Upper lobe of left lung (tissue), 6 donors: ENCODE data around the gene ARID1B. TPM values are rescaled to one million over a fixed set of nuclear protein-coding genes. Genes with fewer than 3 reads are reported as not detected.

ENCODE experiments used
- ATAC-seq, 2 donors: fragments of 200-7000 bp; cut with Tn5 transposase; one replicate each; pipeline ENCODE4 v1.9.1; 2022; ENCODE audit warnings: mild to moderate bottlenecking in 2 of 2, moderate library complexity in 2 of 2; ENCODE audit not compliant: low FRiP score in 2 of 2
- DNase-seq, 2 donors: peaks; one replicate each; pipeline ENCODE4 v3.0.0-alpha.2; 2019 to 2020
- H3K27ac ChIP-seq, 4 donors: fragments of 200-600 bp; sonication (generic); one replicate each; pipeline ENCODE4 v1.5.1; 2016 to 2019
- H3K27me3 ChIP-seq, 4 donors: fragments of 200-600 bp; sonication (generic); one replicate each; pipeline ENCODE4 v1.5.1; 2017 to 2019
- H3K36me3 ChIP-seq, 4 donors: fragments of 200-600 bp; sonication (generic); one replicate each; pipeline ENCODE4 v1.5.1; 2016 to 2019
- H3K4me1 ChIP-seq, 4 donors: fragments of 200-600 bp; sonication (generic); one replicate each; pipeline ENCODE4 v1.5.1; 2018 to 2019
- H3K4me3 ChIP-seq, 4 donors: fragments of 200-600 bp; sonication (generic); one replicate each; pipeline ENCODE4 v1.5.1; 2017 to 2019; ENCODE audit warnings: mild to moderate bottlenecking in 2 of 4, moderate library complexity in 1 of 4
- H3K9me3 ChIP-seq, 4 donors: fragments of 200-600 bp; sonication (generic); one replicate each; pipeline ENCODE4 v1.5.1; 2018 to 2019
- CTCF ChIP-seq, 6 experiments: fragments of 450-650 bp in 4 of 6; fragments of 200-600 bp in 2 of 6; sonication (generic) in 2 of 6; IDR thresholded peaks; one replicate each; pipeline ENCODE4 v1.5.1; 2016 to 2019; ENCODE audit warnings: antibody characterized with exemption in 6 of 6
- EP300 ChIP-seq, 4 donors: sonication (generic); formaldehyde crosslinking; IDR thresholded peaks; one replicate each; pipeline ENCODE4 v1.5.1; 2017; ENCODE audit warnings: antibody characterized with exemption in 4 of 4, control low read depth in 2 of 4
- POLR2A ChIP-seq, 4 donors: fragments of 450-650 bp; IDR thresholded peaks; one replicate each; pipeline ENCODE4 v1.5.1; 2016 to 2017; ENCODE audit warnings: antibody characterized with exemption in 4 of 4, mild to moderate bottlenecking in 2 of 4
- POLR2AphosphoS5 ChIP-seq, 2 donors: sonication (generic); formaldehyde crosslinking; IDR thresholded peaks; one replicate each; pipeline ENCODE4 v1.5.1; 2017; ENCODE audit warnings: antibody characterized with exemption in 2 of 2
- WGBS, 2 donors: methylation state at CpG; one replicate each; pipeline ENCODE4 v1.1.5; 2017 to 2018; 5-methylcytosine and 5-hydroxymethylcytosine counted together
- total RNA-seq, 6 donors: library from RNA; depleted of rRNA in 4 of 6; stranded (reverse); fragments of >200 nt in 4 of 6; gene quantifications; one replicate each; pipeline versions ENCODE4 v1.1.0 to v1.2.1, GENCODE V29; 2016 to 2021
- donor health status: DM: no; HTN: no; CAD: no; lungs with moderate emphysema.
- donor health status: DM: no; HTN: yes; CAD: no; lungs with severe emphysema.

The ARID1B gene
- total RNA-seq, 6 donors from 2014 or later = 66.4 to 168 (median 109) TPM

DNA sequence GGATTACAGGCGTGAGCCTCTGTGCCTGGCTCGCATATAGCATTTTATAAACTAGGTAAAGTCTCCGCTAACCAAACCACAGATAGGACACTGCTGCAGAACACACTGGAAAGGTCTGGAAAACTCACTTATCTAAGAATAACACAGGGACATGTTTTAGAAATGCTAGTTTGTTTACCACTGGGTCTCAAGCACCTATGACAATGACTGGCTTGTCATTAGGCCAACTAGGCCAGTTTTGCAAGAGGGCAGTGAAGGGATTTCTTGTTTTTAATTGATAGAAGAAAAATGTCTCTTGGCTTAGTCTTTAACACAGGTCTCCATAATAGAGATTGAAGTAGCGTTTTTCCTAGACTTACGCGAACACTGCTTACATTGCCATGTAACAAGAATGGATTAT lies 344.7 kb downstream of the ARID1B start:
- Histone ChIP-seq H3K4me3 (no peak overlapping the region), H3K27me3 (no peaks in the 10 kb centered on the region), H3K9me3 (no peaks in the 10 kb centered on the region), H3K4me1 (peaks cover 0 to 5% (median 2%) of the 10 kb centered on the region in 4 donors), H3K27ac (no peak overlapping the region), H3K36me3 (peaks cover 0 to 6% (median 0%) of the 10 kb centered on the region in 4 donors)
- TF ChIP-seq POLR2A (IDR thresholded peaks at IDR 0.05) = no peak
- WGBS, 2 donors = 87 to 94% methylated on average over 6 of the region's 6 CpGs
- no peak for DNase-seq
- no peak for ATAC-seq

DNA sequence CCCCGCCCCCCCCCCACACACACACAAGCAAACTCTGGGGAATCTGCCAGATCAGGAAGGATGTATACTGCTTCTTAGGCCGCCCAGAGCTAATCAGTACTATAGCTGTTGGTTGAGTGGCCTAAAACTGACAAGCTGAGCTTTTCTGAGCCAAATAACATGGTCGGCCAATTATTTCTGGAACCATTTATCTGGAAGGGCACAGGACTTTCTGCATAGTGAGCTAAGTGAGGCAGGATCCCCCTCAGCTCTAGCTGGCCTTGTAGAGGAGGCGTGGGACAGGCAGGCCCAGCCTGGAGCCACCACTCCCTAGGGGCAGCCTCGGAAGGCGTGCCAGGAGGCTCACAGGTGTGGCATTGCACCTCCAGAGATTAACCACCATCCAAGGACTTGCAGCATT lies 346.1 kb downstream of the ARID1B start:
- Histone ChIP-seq H3K4me3 (no peak overlapping the region), H3K27ac (no peak overlapping the region), H3K9me3 (no peaks in the 10 kb centered on the region), H3K27me3 (no peaks in the 10 kb centered on the region), H3K36me3 (peaks cover 0 to 6% (median 0%) of the 10 kb centered on the region in 4 donors), H3K4me1 (peaks cover 0 to 8% (median 2%) of the 10 kb centered on the region in 4 donors)
- DNase-seq = no peak
- ATAC-seq = no peak
- TF ChIP-seq CTCF (IDR thresholded peaks at IDR 0.05) (no peak), EP300 (IDR thresholded peaks at IDR 0.05) (no peak), POLR2A (IDR thresholded peaks at IDR 0.05) (no peak), POLR2AphosphoS5 (IDR thresholded peaks at IDR 0.05) (no peak)
- 74% methylated on average over 6 of the region's 6 CpGs for WGBS, 2 donors

GRCh38 chr6:157124485-157125254 lies 347.5 kb downstream of the ARID1B start:
- no peak overlapping the region for H3K27ac ChIP-seq
- 89 to 90% methylated on average over 2 to 5 of the region's 5 CpGs for WGBS, 2 donors
- no peaks in the 10 kb centered on the region for H3K27me3 ChIP-seq
- DNase-seq (no peak), ATAC-seq (no peak)
- no peak for TF ChIP-seq POLR2A (IDR thresholded peaks at IDR 0.05)
- TF ChIP-seq EP300 (IDR thresholded peaks at IDR 0.05) = no peak
- TF ChIP-seq POLR2AphosphoS5 (IDR thresholded peaks at IDR 0.05) = no peak
- TF ChIP-seq CTCF (IDR thresholded peaks at IDR 0.05) = no peak
- peaks cover 0 to 3% (median 0%) of the 10 kb centered on the region in 4 donors for H3K36me3 ChIP-seq
- no peak overlapping the region for H3K4me3 ChIP-seq
- peaks cover 12 to 22% (median 15%) of the 10 kb centered on the region in 4 donors for H3K4me1 ChIP-seq
- H3K9me3 ChIP-seq = no peaks in the 10 kb centered on the region

DNA sequence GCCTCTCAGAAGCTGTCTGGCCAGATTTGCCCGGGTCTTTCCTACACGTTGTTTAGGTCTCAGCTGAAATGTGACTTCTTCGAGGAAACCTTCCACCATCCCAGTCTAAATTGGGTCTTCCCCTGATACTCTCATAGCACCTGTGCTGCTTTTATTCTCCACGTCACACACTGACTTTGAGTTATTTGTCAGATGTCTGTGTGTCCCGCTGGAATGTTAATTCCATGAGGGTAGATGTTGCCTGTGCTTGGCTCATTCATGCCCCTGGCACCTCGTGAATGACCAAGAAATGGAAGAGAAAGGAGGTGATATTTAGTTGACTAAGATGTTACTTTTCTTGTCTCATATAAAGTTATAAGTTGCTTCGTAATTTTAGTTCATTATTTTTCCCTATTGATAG lies 348.4 kb downstream of the ARID1B start:
- Histone ChIP-seq H3K27me3 (no peaks in the 10 kb centered on the region), H3K4me1 (peaks cover 12 to 25% (median 18%) of the 10 kb centered on the region in 4 donors), H3K9me3 (no peaks in the 10 kb centered on the region), H3K4me3 (no peak overlapping the region), H3K27ac (no peak overlapping the region), H3K36me3 (peaks cover 0 to 3% (median 0%) of the 10 kb centered on the region in 4 donors)
- ATAC-seq (no peak), DNase-seq (no peak)
- 95 to 96% methylated on average over 7 of the region's 7 CpGs for WGBS, 2 donors
- TF ChIP-seq EP300 (IDR thresholded peaks at IDR 0.05) = no peak
- no peak for TF ChIP-seq CTCF (IDR thresholded peaks at IDR 0.05)
- no peak for TF ChIP-seq POLR2A (IDR thresholded peaks at IDR 0.05)
- TF ChIP-seq POLR2AphosphoS5 (IDR thresholded peaks at IDR 0.05) = no peak

DNA sequence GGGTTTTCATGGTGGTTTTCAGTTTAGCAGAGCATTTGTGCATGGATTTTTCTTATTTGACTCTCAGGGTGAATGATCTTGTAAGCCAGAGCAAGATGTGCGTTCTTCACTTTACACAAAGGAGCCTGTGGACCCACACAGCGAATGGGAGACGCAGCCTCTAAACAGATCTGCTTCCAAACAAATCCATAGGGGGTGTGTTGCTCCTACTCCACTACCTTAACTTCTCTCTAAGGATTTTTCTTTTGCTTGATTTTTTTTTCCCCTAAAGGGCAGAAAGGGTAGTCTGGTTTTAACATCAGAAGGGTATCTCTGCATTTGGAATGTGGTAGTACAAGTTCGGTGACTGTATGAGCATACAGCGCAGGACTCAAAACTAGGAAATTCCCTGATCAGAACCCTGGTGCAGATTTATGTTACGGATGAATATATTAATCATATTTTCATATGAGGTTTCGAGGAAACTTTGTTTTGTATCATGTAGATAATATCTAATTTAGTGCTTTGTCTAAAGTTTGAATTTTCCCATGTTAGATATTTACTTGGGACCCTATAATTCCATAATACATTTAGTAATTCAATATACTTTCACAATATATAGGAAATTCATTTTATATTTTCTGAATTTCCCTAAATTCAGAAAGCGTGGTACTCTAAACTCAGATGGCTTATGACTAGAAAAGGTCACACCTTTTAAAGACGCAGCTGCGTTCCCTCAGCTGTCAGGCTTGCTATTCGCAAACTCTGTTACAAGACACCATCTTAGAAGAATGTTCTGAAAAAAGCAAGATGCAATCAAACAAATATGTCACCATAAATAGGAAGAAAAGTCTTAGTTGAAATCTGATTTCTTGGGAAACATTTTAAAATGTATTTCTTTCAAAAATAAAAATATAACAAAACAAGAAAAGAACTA lies 349.3 kb downstream of the ARID1B start:
- peaks cover 0 to 3% (median 0%) of the 10 kb centered on the region in 4 donors for H3K36me3 ChIP-seq
- peaks cover 12 to 24% (median 17%) of the 10 kb centered on the region in 4 donors for H3K4me1 ChIP-seq
- 85 to 90% methylated on average over 11 of the region's 11 CpGs for WGBS, 2 donors
- ATAC-seq = no peak
- H3K27me3 ChIP-seq = no peaks in the 10 kb centered on the region
- no peak for TF ChIP-seq CTCF (IDR thresholded peaks at IDR 0.05)
- no peak for TF ChIP-seq POLR2AphosphoS5 (IDR thresholded peaks at IDR 0.05)
- no peak for TF ChIP-seq EP300 (IDR thresholded peaks at IDR 0.05)
- no peak for TF ChIP-seq POLR2A (IDR thresholded peaks at IDR 0.05)
- H3K27ac ChIP-seq = no peak overlapping the region
- no peaks in the 10 kb centered on the region for H3K9me3 ChIP-seq
- H3K4me3 ChIP-seq = no peak overlapping the region
- DNase-seq = no peak
